ENCODE data around the gene TNFSF11.

DNA sequence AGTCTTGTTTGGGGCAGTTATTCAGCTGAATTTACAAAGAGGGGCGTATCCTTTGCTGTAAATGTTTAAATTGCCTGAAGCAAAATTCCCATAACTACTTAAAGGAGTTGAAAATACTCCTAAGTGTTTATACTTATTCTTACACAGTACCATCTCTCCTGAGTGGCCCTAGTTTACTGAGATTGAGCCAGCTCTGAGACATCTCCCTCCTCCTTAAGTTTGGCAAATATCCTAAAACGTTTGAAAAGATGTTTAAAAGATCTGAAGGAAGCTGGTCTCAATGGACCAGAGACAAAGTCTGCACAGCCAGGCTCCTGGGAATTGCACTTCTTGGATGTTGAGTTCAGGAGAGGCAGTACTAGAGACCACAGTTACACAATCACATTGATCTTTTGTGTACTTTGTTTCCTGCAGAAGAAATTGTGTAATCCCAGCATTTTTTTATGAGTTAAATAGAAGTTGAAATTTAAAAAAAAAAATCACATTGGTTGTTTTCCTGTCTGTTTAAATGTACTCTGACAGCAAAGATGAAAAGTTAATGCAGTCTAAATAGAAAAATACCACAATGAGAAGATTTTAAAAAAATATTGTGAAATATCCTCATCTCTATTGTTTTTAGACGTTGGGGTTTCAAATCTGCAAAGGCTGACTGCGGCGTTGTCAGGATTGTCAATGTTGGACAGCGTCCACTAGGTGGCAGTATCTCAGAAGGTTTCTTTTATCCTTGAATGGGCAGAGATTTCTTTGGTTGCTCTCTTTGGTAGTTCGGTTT, 20.7 kb downstream of the TNFSF11 start:
- TF ChIP-seq, protein P1, sequence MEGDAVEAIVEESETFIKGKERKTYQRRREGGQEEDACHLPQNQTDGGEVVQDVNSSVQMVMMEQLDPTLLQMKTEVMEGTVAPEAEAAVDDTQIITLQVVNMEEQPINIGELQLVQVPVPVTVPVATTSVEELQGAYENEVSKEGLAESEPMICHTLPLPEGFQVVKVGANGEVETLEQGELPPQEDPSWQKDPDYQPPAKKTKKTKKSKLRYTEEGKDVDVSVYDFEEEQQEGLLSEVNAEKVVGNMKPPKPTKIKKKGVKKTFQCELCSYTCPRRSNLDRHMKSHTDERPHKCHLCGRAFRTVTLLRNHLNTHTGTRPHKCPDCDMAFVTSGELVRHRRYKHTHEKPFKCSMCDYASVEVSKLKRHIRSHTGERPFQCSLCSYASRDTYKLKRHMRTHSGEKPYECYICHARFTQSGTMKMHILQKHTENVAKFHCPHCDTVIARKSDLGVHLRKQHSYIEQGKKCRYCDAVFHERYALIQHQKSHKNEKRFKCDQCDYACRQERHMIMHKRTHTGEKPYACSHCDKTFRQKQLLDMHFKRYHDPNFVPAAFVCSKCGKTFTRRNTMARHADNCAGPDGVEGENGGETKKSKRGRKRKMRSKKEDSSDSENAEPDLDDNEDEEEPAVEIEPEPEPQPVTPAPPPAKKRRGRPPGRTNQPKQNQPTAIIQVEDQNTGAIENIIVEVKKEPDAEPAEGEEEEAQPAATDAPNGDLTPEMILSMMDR (conservative IDR thresholded peaks at IDR 0.05; ENCODE audit: low read length), result peak; percentile 97
- TF ChIP-seq EZH2phosphoT487 (IDR thresholded peaks at IDR 0.05; ENCODE audit: borderline replicate concordance, low read depth, low read length), result no peak
